GM12891 (cell line): ENCODE results near the gene ELAVL2. TPM values are rescaled to one million over a fixed set of nuclear protein-coding genes. Genes with fewer than 3 reads are reported as not detected.

Experiments used
- DNase-seq: peaks from one replicate; pipeline ENCODE4 v3.0.0; 2011; ENCODE audit warnings: low spot score; ENCODE audit not compliant: insufficient read length
- FAIRE-seq: peaks from 2 replicates; lab custom pipeline; 2011; peaks lifted over from hg19 to GRCh38; lab: Jason Lieb, UNC
- PAX5 ChIP-seq: IDR thresholded peaks from 2 replicates; pipeline ENCODE4 v1.6.1; 2011; ENCODE audit warnings: low read length, moderate library complexity, mild to moderate bottlenecking; ENCODE audit not compliant: insufficient read depth, severe bottlenecking
- POLR2A ChIP-seq: IDR thresholded peaks from 2 replicates; pipeline ENCODE4 v1.6.1; 2011; ENCODE audit warnings: low read depth, low read length, control low read depth
- POLR2AphosphoS5 ChIP-seq: IDR thresholded peaks from 2 replicates; pipeline ENCODE4 v1.6.1; 2011; ENCODE audit warnings: low read depth, low read length, control low read depth
- POU2F2 ChIP-seq: IDR thresholded peaks from 2 replicates; pipeline ENCODE4 v1.6.1; 2011; ENCODE audit warnings: low read depth, mild to moderate bottlenecking, control low read depth, low read length, moderate library complexity
- SPI1 ChIP-seq: IDR thresholded peaks from 2 replicates; pipeline ENCODE4 v1.6.1; 2011; ENCODE audit warnings: low read depth, low read length, control low read depth
- TAF1 ChIP-seq: IDR thresholded peaks from 2 replicates; pipeline ENCODE4 v1.6.1; 2011; ENCODE audit warnings: low read depth, low read length, control low read depth
- polyA plus RNA-seq: library from polyadenylated mRNA; unstranded; fragments of >200 nt; gene quantifications from one replicate; pipeline ENCODE4 v1.2.1, GENCODE V29; 2012; ENCODE audit warnings: low read depth, missing spikeins, inconsistent platforms; ENCODE audit not compliant: missing spikeins

ELAVL2 gene
- polyA plus RNA-seq, result 0.03 TPM

GRCh38 chr9:23826120-23826629 lies at the start of gene ELAVL2:
Gene ELAVL2, minus strand, starts transcription at chr9:23826240. Its CDS starts 64,006 bp downstream, at chr9:23762234.
- FAIRE-seq, result no peak
- DNase-seq, result no peak
- TF ChIP-seq PAX5, result no peak
- TF ChIP-seq POLR2A, result no peak
- TF ChIP-seq TAF1, result no peak
- TF ChIP-seq POLR2AphosphoS5, result no peak
- no peak for TF ChIP-seq SPI1
- TF ChIP-seq POU2F2, result no peak

- TF ChIP-seq PAX5 (no peak), POU2F2 (no peak)
- FAIRE-seq (no peak), DNase-seq (no peak)
Measured at GRCh38 chr9:23858234-23858633, 32.2 kb upstream of the ELAVL2 start.

- TF ChIP-seq SPI1, result no peak
- TF ChIP-seq PAX5, result no peak
- TF ChIP-seq POLR2A, result no peak
- TF ChIP-seq TAF1, result no peak
- no peak for TF ChIP-seq POLR2AphosphoS5
- no peak for TF ChIP-seq POU2F2
- FAIRE-seq (no peak), DNase-seq (no peak)
Measured at GRCh38 chr9:23855873-23856604, 30.0 kb upstream of the ELAVL2 start.

- DNase-seq (no peak), FAIRE-seq (no peak)
- TF ChIP-seq PAX5 (no peak), POU2F2 (no peak)
Measured at GRCh38 chr9:23850690-23851629, 24.9 kb upstream of the ELAVL2 start.

- FAIRE-seq, result no peak
- no peak for DNase-seq
- TF ChIP-seq TAF1 (no peak), POLR2AphosphoS5 (no peak), SPI1 (no peak), POU2F2 (no peak), PAX5 (no peak), POLR2A (no peak)
Measured at GRCh38 chr9:23850242-23850689, 24.2 kb upstream of the ELAVL2 start.

- DNase-seq (no peak), FAIRE-seq (no peak)
- TF ChIP-seq PAX5 (no peak), TAF1 (no peak), SPI1 (no peak), POLR2A (no peak), POU2F2 (no peak), POLR2AphosphoS5 (no peak)
Measured at GRCh38 chr9:23849379-23850035, 23.5 kb upstream of the ELAVL2 start.

GRCh38 chr9:23842565-23843129 lies 16.6 kb upstream of the ELAVL2 start:
- no peak for FAIRE-seq
- no peak for TF ChIP-seq TAF1
- TF ChIP-seq POLR2A, result no peak
- no peak for DNase-seq

GRCh38 chr9:23841304-23841703 lies 15.3 kb upstream of the ELAVL2 start:
- DNase-seq, result no peak
- TF ChIP-seq POLR2A, result no peak
- no peak for TF ChIP-seq SPI1
- TF ChIP-seq POLR2AphosphoS5, result no peak
- no peak for TF ChIP-seq POU2F2
- no peak for FAIRE-seq

- DNase-seq, result no peak
- FAIRE-seq, result no peak
- TF ChIP-seq SPI1 (no peak), POU2F2 (no peak)
Measured at GRCh38 chr9:23837038-23837437, 11.0 kb upstream of the ELAVL2 start.
